GM19455 (cell line): ENCODE data around the gene ALMS1.
"Not testable (repeated sequence)": the region's sequence is repeated elsewhere in the genome, so short reads cannot be mapped to it uniquely, and the experiment has no call there.

ENCODE experiments used
- ATAC-seq: cut with Tn5 transposase; IDR thresholded peaks from one replicate; pipeline ENCODE4 v1.9.1; 2021; ENCODE audit not compliant: unreplicated experiment

ALMS1 gene

GRCh38 chr2:73385504-73386341 lies at the start of gene ALMS1:
TSS of gene ALMS1 (plus strand) at chr2:73385836. CDS start at chr2:73385869, 33 bp downstream.
- ATAC-seq = peak; percentile 86

GRCh38 chr2:73337828-73338227 lies 47.8 kb upstream of the ALMS1 start:
- ATAC-seq = no peak

GRCh38 chr2:73339201-73339600 lies 46.4 kb upstream of the ALMS1 start:
- no peak for ATAC-seq

GRCh38 chr2:73341039-73341438 lies 44.6 kb upstream of the ALMS1 start:
- ATAC-seq = no peak

GRCh38 chr2:73343992-73344391 lies 41.6 kb upstream of the ALMS1 start:
- no peak for ATAC-seq

- ATAC-seq = not testable (repeated sequence)
Observed at GRCh38 chr2:73344747-73345146, 40.9 kb upstream of the ALMS1 start.

GRCh38 chr2:73350035-73350691 lies 35.5 kb upstream of the ALMS1 start:
- no peak for ATAC-seq

- no peak for ATAC-seq
Observed at GRCh38 chr2:73356097-73356496, 29.5 kb upstream of the ALMS1 start.

GRCh38 chr2:73359915-73360697 lies 25.5 kb upstream of the ALMS1 start:
- no peak for ATAC-seq

GRCh38 chr2:73366060-73366459 lies 19.6 kb upstream of the ALMS1 start:
- no peak for ATAC-seq

GRCh38 chr2:73368781-73369180 lies 16.9 kb upstream of the ALMS1 start:
- no peak for ATAC-seq

- no peak for ATAC-seq
Observed at GRCh38 chr2:73370348-73370747, 15.3 kb upstream of the ALMS1 start.

GRCh38 chr2:73373344-73373743 lies 12.3 kb upstream of the ALMS1 start:
- ATAC-seq = no peak

GRCh38 chr2:73374269-73374668 lies 11.4 kb upstream of the ALMS1 start:
- ATAC-seq = no peak

GRCh38 chr2:73376681-73377080 lies 9.0 kb upstream of the ALMS1 start:
- ATAC-seq = no peak

- ATAC-seq = no peak
Observed at GRCh38 chr2:73383036-73383435, 2.6 kb upstream of the ALMS1 start.

GRCh38 chr2:73385123-73385503 lies 523 bp upstream of the ALMS1 start:
- no peak for ATAC-seq

GRCh38 chr2:73386342-73386868 lies 769 bp downstream of the ALMS1 start:
- peak; percentile 0 for ATAC-seq

- ATAC-seq = no peak
Observed at GRCh38 chr2:73386894-73387636, 1.4 kb downstream of the ALMS1 start.

- ATAC-seq = no peak
Observed at GRCh38 chr2:73402386-73403103, 16.9 kb downstream of the ALMS1 start.
